Activated T-cell treated with anti-CD3 and anti-CD28 coated beads, Interleukin-2, amount 50 U/mL, for 48 hours (primary cell): ENCODE measurements around the gene MOCOS.

Experiments
- DNase-seq, 2 experiments: peaks; one replicate each; pipeline ENCODE4 v3.0.0-alpha.2; 2020

MOCOS gene

DNA sequence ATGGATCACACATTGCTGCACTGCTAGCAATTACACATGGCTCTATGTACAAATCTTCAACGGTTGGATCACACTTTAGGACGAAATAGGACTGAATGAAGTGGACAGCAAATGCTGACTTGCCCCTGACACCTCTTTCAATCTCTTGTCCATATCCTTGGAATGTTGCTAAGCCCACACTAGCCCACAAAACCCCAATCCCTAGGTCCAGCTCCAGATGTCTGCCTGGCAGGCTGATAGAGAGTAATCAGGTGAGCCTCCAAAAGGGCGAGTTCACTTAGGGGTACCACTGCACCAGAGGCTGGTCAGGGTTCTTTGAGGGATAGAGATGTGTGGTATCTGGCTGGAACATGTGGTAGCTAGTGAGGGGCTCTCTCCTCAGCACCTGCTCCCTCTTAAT lies 91.7 kb downstream of the MOCOS start:
- DNase-seq, result no peak

DNA sequence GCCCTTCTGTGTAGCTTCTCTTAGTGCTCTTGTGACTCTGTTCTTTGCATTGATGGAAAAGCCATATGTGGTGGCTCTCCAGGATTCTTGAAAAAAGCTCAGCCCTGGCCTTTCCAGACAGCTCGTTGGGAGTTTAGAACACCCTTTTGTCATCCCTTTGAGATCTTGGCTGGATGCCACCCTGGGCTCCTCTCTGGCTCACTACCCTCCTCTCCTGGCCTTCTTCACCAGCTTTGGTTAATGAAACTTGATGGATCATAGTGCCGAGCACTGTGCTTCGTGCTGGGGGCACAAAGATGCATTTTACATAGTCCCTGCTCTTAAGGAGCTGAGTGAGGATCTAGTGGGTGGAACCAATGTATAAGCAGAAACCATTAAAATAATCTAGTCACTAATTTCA lies 94.6 kb downstream of the MOCOS start:
- no peak for DNase-seq

DNA sequence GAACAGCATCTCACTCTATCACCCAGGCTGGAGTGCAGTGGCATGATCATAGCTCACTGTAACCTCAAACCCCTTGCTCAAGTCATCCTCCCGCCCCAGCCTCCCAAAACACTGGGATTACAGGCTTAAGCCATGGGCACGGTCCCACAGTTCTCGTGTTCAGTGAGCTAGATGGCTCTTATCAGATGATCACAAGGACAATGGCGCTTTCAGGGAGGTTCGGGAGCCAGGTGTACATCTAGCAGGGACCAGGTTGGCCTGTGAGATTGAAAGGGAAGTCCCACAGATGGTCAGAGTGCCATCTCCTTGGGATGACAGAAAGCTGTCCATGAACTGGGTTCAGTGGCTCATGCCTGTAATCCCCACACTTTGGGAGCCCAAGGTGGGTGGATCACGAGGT lies 96.2 kb downstream of the MOCOS start:
- DNase-seq, result no peak

DNA sequence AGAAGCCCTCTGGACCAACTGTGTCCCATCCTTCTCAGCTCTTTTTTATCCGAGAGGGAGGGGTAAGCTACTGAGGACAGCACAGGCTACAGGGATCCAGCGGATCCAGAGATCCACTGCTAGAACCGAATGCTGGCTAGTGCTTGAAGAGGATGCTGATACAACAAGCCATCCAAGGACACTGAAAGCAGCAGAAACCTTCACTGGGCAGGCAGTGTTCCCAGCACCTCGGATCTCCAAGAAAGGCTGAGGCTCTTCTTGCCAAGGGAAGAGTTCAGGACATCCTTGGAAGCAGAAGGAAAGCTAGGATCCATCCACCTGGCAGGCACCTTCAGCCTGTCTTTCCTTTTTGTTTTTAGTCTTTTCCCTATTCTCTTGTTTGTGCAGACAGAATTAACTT lies 97.0 kb downstream of the MOCOS start:
- DNase-seq, result no peak

DNA sequence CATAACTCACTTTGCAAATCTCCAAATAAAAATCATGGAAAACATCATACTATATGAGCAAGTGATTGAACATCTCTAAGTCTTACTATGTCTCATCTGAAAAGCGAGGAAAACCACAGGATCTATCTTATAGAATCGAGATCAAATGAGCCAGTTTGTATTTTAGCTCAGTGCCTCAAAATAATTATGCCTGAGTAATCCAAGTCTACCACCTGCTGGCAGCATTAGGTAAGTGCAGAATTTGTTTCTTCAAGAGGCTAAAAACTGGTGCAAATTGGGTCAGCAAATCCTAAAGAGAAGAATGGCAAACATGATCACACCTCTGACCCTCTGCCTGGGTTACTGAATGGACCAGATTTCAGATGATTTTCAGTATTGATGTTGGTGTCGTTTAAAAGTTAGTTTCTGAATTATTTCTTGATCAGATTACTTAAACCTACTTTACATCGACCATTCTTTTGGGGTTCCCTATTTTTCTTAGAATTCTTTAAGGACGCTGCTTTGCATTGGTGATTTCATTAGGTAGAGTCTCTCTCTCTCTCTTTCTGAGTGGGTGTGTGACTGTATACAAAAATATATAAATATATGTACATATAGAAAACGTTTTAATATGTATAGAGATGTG lies 97.5 kb downstream of the MOCOS start:
- peak in 1 of 2 experiments; percentile 24 for DNase-seq

DNA sequence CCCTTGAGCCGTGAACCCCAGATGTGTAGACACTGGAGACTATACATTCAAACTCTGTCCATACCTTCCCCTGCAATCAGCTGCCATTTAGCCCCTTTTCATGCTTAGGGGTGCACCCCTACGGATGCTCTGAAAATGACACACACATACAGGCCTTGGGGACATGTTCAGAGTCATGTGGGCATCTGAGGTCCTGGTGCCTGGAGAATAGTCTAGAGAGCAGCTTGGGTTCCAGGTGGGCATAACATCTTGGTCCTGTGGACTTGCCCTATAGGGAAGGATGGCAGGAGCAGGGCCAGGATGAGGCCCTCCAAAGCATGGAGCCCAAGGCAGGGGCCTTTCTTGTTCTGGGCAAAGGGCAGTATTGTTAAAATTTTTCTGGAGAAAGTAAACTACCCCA lies 100.4 kb downstream of the MOCOS start:
- no peak for DNase-seq

DNA sequence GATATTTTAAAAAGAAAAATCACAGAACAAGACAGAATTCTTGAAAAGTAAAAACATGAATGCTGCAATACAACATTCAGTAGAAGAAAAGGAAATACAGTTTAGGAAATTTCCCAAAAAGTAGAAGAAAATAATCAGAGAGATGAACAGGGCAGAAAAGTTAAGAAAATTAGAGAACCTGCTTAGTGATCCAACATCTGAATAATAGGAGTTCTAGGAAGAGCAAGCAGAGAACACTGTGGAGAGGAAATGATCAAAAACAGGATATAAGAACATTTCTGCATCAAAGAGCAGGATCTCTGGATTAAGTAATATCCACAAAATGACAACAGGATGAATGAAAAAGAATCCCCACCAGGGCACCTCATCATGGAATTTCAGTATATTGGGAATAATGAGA lies 101.4 kb downstream of the MOCOS start:
- no peak for DNase-seq

DNA sequence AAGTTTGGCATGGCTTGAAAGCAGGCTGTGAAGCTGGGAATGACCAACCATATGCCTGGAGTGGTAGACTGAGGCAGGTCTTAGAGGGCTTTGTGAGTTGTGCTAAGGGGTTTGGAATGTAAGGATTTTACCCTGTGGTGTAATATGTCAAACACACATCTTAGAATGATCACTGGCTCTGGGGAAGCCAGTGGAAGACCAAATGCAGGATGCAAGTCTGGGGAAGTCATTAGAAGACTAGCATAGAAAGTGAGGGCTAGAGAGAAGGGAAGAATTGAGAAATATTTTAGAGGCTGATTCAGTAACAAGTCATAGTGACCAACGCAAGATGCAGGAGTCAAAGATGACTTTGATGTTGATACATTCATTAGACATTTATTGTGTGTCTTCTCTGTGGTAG lies 106.7 kb downstream of the MOCOS start:
- no peak for DNase-seq

DNA sequence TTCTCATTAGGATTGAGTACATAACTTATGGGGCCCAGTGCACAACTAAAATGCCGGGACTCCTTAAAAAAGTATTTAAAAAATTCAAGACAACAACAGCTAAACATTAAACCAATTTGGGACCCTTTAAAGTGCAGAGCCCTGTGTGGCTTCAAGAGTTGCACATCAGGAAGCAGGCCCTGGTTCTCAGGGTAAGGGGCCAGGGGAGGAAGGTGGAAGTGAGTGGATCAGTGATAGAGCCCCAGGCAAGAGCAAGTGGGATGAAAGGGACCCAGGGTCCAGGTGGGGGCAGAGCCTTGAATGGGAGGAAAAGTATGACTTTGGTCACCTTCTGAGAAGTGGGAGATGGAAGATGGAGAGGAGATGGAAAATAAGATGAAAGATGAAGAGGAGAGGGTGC lies 107.9 kb downstream of the MOCOS start:
- no peak for DNase-seq

DNA sequence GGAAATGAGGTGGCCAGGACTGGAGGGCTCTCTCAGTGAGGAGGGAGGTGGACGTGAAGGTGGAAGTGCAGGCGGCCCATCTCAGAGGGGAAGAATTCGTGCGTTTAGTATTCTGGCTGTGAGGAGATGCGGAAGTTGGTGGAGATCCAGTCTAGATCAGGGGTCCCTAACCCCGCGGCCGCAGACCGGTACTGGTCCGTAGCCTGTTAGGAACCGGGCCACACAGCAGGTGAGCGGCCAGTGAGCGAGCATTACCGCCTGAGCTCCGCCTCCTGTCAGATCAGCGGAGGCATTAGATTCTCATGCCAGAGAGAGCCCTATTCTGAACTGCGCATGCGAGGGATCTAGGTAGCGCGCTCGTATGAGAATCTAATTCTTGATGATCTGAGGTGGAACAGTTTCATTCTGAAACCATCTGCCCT lies 108.6 kb downstream of the MOCOS start:
- DNase-seq, result no peak

DNA sequence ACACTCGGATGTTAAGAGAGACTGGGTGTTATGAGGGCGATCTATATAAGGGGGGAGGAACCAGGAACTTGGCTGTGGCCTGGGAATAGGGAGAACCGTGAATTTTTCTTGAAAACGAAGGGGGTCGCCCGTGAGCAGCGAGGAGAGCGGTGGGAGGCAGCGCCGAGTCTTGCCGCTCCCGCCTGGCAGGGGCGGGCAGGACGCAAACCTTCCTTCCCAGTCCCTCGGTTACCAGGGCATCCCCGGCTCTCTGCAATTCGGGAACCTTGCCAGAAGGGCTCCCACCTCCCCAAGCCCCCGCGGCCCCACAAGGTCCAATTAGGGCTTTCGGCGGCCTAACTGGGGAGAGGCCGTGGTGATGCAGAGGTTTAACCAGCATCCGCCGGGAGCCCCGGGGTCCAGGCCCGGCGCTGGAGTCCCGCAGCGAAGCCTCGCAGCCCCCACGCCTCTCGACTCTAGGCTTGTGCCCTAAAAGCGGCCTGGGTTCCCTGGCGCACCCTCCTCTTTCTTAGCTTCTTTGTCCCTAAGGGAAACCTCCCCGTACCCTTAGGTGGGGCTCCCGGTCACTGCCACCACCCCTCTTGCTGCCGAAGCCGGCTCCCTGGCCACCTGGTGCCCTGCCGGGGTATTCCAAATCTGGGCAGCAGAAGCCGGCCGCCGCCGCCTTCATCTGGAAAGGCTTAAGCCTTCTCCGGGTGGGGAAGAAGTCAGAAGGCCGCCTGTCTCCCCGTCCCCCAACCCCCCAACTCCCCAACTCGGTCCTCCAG lies 109.5 kb downstream of the MOCOS start:
- peak; percentile 36 to 42 for DNase-seq

DNA sequence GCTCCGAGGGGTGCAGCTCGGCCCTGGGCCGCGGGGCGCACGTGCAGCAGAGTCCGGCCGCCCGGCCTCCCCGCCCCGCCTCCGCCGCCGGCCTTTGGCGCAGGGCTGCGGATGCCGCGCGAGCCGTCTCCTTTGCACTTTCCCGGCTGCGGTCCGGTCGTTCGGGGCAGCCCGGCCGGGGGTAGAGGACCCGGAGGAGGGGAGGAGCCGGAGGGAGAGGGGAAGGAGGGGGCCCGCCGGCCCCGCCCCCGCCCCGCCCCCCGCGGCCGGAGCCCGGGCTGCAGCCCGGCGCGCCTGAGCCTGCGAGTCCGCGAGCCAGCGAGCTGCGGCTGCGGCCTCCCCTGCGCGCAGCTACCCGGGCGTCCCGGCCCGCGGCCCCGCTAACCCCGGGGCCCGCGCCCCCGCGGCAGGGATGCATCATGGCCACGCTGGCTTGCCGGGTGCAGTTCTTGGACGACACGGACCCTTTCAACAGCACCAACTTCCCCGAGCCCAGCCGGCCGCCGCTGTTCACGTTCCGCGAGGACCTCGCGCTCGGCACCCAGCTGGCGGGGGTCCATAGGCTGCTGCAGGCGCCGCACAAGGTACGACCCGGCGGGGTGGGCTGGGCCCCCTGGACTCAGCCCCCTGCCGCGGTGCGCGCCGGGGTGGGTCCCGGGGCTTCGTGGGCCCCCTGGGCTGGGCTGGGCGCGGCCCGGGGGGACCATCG lies 110.3 kb downstream of the MOCOS start, which contains the start of gene FHOD3:
TSS of gene FHOD3 (plus strand) at position 297 of the 709 bp plus-strand sequence. CDS start at position 420, 123 bp downstream.
- peak; percentile 31 to 41 for DNase-seq

DNA sequence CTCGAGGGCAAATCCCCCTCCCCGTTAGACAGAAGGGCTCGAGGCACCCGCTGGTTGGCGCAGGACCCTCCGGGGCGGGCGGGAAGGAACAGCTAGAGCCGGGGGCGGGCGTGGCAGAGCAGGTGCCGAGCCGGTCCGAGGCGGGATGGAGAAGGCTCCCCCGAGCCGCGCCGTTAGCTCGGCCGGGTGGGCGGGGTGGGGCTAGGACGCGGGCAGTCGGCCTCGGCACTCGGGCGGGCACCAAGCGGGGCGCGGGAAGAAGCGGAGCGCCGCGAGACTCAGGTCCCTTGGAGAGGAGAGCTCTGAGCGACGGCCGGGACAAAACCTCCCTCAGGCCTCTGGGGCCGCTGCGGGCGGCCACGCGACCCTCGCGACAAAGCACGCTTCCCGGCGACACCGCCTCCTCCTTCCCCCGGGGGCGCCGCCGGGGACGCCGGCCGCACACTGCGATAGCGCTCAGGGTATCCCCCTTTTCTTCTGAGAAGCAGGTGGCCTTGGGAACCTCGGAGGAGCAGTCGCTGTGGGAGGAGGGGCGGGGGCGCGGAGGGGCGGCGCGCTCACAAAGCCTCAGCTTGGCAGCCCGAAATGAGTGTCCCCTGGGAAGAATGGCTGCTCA lies 110.9 kb downstream of the MOCOS start:
- DNase-seq, result peak in 1 of 2 experiments; percentile 30

DNA sequence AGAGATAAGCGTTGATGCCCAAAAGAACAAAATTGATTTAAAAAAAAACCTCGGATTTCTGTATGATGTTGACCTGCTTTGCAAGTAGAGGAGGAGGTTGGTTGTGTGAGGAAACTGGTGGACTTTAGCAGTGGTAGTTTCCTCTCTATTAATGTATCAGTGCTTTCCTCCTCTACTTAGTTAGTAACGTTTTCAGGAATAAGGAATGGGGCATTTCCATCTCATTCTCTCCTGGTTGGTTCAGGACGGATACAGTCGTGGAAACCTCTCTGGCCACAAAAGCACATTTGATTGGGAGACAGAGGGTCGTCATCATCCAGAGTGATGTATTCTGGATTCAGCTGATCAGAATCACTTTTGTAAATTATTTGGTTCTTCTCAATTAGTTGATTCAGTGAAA lies 111.7 kb downstream of the MOCOS start:
- DNase-seq, result no peak

DNA sequence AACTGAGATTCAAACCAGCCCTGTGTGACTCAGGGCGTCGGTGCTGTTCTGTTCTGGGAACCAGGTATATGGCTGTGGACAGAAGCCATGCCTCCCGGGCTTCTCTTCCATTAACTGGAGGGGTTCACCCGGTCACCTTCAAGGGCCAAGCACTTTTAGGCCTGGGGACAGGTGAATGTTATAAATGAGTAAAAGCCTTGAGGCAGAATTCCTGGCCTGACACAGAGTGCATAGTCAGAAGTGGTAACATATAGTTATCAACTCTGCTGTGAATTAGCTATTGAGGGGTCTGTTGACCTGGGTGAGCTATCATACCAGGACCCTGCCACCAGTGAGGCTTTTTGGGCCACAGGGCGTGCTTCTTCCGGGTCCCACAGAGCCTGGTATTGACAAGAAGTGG lies 112.9 kb downstream of the MOCOS start:
- no peak for DNase-seq

DNA sequence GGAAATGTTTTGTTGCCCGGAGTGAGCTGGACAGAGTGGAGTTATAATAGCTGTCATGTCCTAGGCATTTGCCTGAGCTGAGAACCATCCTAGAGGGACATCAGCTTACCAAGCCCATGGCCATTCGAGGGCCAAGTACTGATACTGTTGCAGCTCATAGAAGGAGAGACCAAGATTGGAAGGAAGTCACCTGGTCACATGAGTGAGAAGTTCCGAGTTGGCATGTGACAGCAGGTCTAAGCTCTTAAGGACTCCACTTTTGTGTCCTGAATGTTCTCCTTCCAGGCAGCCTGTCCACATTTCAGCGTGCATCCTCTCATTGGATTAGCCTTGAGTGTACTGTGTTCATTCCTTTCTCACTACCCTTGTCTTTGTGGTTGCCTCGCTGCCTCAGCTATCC lies 114.6 kb downstream of the MOCOS start:
- DNase-seq, result no peak

DNA sequence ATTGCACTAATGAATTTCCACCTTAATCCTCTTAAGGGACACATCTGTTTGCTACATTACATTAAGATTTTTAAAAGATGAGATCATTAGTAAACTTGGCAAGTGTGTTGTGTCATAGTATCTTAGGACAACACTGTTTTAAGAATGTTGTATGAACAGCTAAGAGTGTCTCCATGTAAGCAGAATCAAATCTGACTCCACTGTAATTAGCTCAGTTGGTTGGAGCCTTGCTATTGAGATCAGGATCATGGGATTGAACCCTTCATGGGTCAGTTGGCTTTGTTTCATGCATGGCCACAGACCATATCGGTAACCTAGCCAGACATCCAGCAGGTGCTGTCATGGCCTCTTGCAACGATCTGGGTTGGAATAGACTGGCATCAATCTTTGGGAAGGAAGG lies 115.4 kb downstream of the MOCOS start:
- no peak for DNase-seq

DNA sequence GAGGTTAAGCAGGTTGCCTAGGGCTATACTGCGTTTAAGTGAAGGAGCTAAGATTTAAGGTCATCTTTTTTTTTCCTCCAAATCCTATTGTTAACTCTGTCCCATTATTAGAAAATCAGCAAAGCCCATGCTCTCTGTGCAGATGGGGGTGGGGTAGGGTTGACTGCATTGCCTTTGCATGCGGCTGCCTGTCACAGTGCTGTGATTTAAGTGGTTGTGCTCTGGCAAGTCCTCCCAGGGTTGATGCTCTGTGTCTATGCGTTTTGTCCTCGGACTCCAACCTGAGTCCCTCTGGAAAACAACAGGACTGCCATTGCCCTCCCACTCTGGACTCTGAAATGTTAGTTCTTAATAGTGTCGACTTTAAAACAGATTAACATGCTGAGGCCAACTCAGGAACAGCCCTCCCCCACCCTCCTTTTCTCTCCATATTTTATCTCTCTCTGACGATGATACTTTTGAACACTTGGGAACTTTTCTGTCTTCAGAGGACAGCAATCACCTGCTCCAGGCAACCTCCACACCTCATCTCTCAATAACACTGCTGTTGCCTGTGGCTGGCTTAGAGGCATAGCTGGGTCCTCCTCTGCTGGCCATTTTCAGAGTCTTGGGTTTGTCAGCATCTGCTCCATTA lies 116.0 kb downstream of the MOCOS start:
- no peak for DNase-seq

DNA sequence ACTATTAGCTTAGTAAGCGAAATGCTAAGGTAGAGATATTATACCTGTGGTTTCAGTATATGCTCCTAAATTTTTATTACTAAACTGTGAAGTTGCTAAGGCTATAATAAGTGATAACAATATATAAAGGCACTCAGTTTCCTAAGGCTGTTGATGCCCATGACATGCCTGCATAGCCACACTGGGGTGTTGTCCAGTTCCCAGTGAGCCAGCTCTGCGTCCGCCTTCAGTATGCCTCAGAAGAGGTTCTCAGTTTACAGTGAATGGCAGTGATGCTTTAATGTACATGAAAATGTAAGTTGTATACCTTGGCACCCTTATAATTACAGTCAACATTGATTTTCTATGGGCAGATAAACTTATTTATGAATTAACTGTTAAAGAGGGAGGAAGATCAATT lies 117.4 kb downstream of the MOCOS start:
- DNase-seq, result no peak

DNA sequence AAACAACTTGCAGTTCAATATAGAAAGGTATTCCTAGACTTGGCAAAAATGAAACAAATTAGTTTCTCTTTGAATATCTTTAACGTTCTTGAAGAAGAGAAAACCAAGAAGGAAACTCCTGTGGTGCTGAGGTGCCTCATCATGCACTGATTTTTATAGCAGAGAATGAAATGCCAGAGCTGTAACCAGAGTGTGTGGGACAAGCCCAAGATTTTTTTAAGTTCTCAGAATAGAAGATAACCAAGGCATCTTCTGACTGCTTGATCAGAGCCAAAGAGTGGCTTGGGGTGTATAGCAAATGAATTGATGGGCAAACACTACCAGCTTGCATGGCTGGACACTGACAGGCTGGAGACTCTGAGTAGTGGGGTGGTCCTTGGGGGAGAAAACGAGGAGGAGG lies 118.1 kb downstream of the MOCOS start:
- DNase-seq, result no peak

DNA sequence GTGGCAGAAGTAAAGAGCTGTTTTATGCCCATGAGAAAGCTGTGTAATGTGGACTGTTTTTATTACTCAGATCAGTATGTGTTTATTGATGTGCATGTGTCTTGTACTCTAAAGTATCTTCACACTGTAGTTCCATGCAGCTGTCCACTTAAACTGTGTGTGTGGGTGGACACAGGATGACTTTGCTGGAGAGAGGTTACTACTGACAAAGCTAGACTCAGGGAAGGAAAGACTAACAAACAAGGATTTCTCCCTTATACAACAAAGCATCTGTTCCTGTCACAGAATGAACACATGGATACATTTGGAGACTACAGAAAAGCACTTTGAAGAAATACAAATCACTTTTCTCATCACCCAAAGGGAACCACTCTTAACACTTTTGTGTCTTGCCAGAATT lies 120.2 kb downstream of the MOCOS start:
- no peak for DNase-seq

DNA sequence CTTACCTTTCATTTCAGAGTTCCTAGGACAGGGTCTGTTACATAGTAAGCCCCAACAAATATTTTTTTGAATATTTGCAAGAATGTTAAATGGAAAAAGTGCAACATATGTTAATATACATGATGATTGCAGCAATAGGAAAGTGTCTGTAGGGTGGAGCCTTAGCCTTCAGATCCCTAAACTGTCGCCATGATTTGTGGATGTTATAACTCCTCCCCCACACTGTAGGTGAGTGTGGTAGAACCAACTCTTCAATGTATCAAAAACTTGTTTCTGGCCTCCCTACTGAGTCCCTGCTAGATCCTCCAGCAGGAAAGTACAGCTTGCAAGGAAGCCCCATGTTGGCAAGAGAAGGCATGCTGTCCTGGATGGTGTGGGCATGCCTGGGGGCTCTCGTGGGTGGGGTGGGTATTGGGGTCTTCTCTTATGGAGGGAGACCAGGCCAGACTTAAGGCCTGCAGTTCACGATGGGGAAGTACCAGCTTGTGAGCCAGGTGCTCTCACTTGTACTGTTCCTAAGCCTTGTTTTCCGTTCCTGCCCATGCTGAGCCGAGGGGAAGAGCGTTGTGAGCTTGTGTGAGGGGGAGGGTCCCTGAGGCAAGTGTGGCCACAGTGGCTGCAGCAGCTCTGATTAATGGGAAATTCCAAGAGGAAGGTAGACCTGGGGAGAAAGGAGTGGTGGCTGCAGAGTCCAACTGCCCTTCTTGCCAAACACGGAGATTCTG lies 121.6 kb downstream of the MOCOS start:
- DNase-seq, result no peak
